C1 segment of cervical spinal cord (tissue), 14 donors: ENCODE data around the gene KLRC1.
"Not testable (repeated sequence)": the region's sequence is repeated elsewhere in the genome, so short reads cannot be mapped to it uniquely, and the experiment has no call there.

Source experiments
- DNase-seq, 14 donors: peaks; one replicate each; lab custom pipeline; 2025; lab: John Stamatoyannopoulos, UW

Gene KLRC1

DNA sequence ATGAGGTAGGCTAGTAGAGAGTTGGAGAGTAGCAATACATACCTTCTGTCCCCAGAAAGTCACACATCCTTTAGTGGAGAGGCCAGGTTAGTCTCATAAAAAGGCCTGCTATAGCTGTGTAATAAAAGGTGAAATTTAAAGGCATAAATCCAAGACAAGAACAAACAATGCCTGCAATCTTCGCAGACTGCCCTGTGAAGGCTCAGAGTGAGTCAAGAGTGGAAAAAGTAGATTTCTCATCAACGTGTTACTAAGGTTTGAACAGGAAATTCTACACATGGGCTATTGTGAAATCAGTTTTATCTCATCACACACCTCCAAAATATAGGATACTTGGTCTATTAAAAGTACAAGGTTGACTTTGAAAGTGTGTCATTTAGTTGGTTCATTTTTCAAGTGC lies at the start of gene KLRC1:
TSS of gene KLRC1 (minus strand) at position 222 of the 400 bp plus-strand sequence. CDS start 2,221 bp downstream, outside the sequence.
- no peak for DNase-seq

- DNase-seq, result no peak
These were observed 47.9 kb upstream of the KLRC1 start for GRCh38 chr12:10501030-10501429.

DNA sequence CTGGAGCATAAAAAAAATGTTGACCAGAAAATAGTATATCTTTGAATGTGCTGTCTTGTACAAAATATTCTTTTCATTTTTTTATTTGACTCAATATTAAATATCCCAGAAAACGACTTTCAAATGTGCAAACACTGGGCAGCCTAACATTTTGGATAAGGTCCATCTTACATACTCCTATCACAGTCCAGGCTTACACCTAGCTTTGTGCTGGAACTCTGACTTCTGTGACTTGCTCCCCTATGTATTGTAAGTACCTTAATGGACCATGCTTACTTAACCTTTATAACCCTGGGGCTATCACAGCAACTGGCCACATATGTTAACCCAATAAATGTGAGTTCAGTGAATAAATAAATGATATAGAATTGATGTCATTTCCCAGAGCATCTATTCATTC lies 44.9 kb upstream of the KLRC1 start:
- no peak for DNase-seq

- DNase-seq, result no peak
These were observed 44.4 kb upstream of the KLRC1 start for GRCh38 chr12:10497602-10498001.

DNA sequence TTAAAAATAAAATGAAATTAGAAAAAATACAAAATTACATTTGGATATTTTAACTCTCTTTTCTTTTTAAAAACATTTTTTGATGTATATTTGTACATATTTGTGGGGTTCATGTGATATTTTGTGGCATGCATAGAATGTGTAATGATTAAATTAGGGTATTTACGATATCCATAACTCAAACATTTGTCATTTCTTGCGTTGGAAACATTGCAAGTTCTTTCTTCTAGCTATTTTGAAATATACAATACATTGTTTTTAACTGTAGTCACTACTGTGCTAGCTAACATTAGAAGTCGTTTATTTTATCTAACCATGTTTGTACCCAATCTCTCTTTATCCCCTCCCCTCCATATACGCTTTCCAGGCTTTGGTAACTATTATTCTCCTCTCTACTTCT lies 38.6 kb upstream of the KLRC1 start:
- no peak for DNase-seq

GRCh38 chr12:10487328-10487727 lies 34.2 kb upstream of the KLRC1 start:
- not testable (repeated sequence) for DNase-seq

DNA sequence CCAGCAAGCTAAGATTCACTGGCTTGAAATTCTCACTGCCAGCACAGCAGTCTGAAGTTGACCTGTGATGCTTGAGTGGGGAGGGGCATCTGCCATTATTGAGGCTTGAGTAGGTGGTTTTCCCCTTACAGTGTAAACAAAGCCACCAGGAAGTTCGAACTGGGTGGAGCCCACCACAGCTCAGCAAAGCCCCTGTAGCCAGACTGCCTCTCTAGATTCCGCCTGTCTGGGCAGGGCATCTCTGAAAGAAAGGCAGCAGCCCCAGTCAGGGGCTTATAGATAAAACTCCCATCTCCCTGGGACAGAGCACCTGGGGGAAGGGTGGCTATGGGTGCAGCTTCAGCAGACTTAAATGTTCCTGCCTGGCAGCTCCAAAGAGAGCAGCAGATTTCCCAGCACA lies 28.7 kb upstream of the KLRC1 start:
- not testable (repeated sequence) for DNase-seq

DNA sequence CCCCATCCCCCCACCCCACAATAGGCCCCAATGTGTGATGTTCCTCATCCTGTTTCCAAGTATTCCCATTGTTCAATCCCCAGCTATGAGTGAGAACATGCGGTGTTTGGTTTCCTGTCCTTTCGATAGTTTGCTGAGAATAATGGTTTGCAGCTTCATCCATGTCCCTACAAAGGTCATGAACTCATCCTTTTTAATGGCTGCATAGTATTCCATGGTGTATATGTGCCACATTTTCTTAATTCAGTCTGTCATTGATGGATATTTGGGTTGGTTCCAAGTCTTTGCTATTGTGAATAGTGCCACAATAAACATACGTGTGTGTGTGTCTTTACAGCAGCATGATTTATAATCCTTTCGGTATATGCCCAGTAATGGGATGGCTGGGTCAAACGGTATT lies 19.6 kb upstream of the KLRC1 start:
- DNase-seq, result not testable (repeated sequence)

DNA sequence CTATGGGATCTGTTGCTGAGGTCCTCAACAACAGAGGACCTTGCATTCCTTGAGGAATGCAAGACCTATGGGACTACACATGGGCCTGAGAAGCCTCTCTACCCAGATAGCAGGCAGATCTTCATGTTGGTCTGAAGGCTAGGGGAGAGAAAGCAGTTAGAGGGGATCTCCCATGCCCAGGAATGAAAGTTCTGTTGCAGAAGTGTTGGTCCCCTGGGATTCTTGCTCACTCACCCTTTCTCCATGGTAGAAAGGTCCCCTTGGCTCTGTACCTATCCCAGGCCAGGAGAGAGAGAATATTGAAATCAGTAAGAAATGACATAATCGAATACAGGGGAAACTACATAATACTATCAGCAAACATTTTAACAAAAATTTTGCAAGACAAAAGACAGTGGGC lies 16.5 kb upstream of the KLRC1 start:
- DNase-seq, result no peak

DNA sequence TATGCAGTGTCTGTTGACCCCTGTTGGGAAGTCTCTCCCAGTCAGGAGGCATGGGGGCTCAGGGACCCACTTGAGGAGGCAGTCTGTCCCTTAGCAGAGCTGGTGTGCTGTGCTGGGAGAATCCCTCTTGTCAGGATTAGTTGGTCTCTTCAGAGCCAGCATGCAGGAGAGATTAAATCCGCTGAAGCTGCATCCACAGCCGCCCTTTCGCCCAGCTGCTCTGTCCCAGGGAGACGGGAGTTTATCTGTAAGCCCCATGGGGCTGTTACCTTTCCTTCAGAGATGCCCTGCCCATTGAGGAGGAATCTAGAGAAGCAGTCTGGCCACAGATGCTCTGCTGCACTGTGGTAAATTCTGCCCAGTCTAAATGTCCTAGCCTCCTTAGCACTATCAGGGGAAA lies 13.1 kb upstream of the KLRC1 start:
- no peak for DNase-seq

DNA sequence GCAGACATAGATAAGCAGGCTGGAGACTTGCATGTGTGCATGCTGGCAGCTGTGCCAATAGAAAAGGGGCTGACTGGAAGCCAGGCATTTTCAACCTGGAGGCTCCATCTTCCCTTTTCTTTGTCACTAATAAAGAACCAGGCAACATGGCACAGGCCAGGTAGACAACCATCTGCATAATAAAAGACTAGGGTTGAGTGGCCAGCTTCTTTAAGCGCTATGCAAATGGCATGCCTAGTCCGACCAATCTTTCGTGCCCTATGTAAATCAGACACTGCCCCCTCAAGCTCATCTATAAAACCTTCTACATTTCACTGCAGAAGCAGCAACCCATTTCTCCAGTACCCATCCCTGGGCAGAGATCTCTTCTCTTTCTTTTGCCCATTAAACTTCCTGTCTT lies 4.6 kb upstream of the KLRC1 start:
- DNase-seq, result no peak

- no peak for DNase-seq
These were observed 3.7 kb upstream of the KLRC1 start for GRCh38 chr12:10456856-10457255.

DNA sequence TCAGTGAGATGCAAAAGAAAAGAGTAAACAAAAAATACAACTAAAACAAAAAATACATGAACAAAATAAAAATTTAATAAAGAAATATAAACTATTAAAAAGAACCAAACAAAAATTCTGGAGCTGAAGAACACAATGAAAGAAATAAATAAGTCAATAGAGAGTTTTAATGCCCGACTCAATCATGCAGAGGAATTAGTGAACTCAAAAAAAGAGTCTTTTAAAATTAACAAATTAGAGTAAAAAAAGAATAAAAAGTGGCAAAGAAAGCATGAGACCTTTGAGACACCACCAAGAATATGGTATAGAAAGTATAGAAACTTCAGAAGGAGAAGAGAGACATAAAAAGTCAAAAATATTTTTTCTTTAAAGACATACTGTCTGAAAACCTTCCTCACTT lies 2.6 kb upstream of the KLRC1 start:
- no peak for DNase-seq

DNA sequence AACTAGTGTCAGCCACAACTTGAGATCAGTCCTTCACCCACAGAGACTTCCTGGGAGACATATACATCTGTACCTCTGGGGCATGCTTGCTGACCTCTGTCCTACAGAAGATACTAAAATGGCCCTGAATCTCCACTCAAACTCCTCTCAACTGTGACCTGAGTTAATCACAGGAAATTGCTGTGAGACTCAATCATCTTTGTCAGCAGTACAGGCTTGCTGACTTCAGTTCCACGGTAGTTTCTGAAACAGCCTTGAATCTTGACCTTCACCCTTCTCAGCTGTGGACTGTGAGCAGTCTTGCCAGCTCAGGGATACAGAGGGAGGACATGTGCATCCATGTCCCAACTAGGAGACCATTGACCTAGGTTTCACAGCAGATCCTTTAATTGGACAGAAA lies 1.4 kb upstream of the KLRC1 start:
- DNase-seq, result no peak

- no peak for DNase-seq
These were observed 4.9 kb downstream of the KLRC1 start for GRCh38 chr12:10448236-10448635.

DNA sequence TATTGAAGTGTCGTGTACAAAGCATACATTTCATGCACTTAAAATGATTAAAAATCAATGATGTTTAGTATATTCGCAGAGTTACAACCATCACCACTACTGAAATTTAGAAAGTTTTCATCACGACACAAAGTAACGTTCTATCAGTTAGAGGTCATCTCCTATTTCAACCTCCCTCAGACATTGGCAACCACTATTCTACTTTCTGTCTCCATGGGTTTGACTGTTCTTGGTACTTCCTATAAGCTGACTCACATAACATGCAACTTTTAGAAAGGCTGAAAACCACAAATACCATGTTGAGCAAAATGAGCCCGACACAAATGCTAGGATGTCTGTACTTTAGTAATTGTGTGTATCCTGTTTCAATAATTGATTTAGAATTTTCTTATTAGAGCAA lies 7.1 kb downstream of the KLRC1 start:
- not testable (repeated sequence) for DNase-seq

DNA sequence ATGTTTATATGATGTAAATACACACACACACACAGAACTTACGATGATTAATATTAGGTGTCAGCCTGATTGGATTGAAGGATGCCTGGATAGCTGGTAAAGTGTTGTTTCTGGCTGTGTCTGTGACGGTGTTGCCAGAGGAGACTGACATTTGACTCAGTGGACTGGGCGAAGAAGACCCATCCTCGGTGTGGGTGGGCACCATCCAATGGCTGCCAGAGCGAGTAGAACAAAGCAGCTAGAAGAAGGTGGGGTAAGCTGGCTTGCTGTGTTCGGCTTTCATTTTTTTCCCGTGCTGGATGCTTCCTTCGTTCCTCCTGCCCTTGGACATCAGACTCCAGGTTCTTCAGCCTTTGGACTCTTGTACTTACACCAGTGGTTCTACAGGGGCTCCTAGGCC lies 12.0 kb downstream of the KLRC1 start:
- DNase-seq, result peak in 1 of 14 donors; percentile 1

- DNase-seq, result not testable (repeated sequence)
These were observed 13.4 kb downstream of the KLRC1 start for GRCh38 chr12:10439608-10440274.

DNA sequence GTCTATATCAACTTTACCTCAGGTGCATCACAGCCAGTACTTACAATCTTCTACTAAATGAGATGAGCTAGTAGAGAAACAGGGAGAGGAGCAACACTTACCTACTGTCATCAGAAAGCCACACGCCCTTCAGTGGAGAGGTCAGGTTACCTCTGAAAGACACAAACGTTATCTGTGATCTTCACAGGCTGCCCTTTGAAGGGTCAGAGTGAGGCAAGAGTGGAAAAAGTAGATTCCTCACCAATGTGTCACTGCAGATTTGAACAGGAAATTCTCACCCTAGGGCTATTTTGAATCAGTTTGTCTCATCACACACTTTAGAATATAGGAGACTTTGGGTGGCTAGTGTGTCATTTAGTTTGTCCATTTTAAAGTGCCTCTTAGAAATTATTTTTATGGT lies 15.6 kb downstream of the KLRC1 start:
- not testable (repeated sequence) for DNase-seq

DNA sequence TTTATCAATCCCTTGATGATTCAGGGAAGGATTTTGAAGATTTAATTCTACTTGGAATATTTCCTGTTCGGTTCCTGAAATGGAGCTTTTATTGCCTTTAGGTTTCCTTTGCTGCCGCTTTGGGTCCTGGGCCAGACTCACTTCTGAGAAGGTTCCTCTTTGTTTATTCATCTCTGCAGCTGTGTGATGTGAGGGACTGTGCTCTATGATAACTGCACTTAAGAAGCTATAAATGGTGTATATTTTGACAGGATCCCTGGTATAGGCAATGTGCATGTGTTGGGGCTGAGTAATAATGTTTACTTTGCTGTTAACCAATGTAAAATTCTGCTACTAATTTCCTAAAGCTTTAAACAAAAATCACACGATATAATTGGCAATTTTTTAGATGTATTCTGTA lies 17.4 kb downstream of the KLRC1 start, which contains the start of gene KLRC2:
TSS of gene KLRC2 (minus strand) at position 195 of the 400 bp plus-strand sequence. CDS start at position 171, 24 bp downstream.
- DNase-seq, result peak in 1 of 14 donors; percentile 0

DNA sequence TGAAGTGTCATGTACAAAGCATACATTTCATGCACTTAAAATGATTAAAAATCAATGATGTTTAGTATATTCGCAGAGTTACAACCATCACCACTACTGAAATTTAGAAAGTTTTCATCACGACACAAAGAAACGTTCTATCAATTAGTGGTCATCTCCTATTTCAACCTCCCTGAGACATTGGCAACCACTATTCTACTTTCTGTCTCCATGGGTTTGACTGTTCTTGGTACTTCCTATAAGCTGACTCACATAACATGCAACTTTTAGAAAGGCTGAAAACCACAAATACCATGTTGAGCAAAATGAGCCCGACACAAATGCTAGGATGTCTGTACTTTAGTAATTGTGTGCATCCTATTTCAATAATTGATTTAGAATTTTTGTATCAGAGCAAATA lies 22.6 kb downstream of the KLRC1 start:
- DNase-seq, result not testable (repeated sequence)

- peak in 1 of 14 donors; percentile 4 for DNase-seq
These were observed 27.2 kb downstream of the KLRC1 start for GRCh38 chr12:10425938-10426337.

GRCh38 chr12:10424260-10424899 lies 28.8 kb downstream of the KLRC1 start:
- DNase-seq, result not testable (repeated sequence)
